ENCODE results near the gene ATRNL1. TPM values are rescaled to one million over a fixed set of nuclear protein-coding genes. Genes with fewer than 3 reads are reported as not detected.
A peak's percentile ranks its signal among the peaks of the same experiment; 100 is the strongest.

ATRNL1 gene
- total and polyA plus RNA-seq, 4 donors = 11.7 to 180 (median 38.5) TPM

GRCh38 chr10:115882021-115882420 lies 788.9 kb downstream of the ATRNL1 start:
- H3K27ac ChIP-seq (ENCODE audit: low read depth, low read length) = no peak overlapping the region
- no peak for DNase-seq (ENCODE audit: low read depth in 4 of 6, low spot score in 6 of 6)
- no peaks in the 10 kb centered on the region for H3K27me3 ChIP-seq (ENCODE audit: control insufficient read depth, insufficient read depth, low read length)
- no peaks in the 10 kb centered on the region for H3K9me3 ChIP-seq (ENCODE audit: control insufficient read depth, insufficient read depth, low read length)
- 74% methylated on average over 3 of the region's 4 CpGs for WGBS (ENCODE audit: insufficient coverage)
- H3K4me3 ChIP-seq (ENCODE audit: low read depth, low read length) = no peak overlapping the region
- no peaks in the 10 kb centered on the region for H3K36me3 ChIP-seq (ENCODE audit: control insufficient read depth, insufficient read depth, low read length)
- no peaks in the 10 kb centered on the region for H3K4me1 ChIP-seq (ENCODE audit: control insufficient read depth, insufficient read depth, low read length)

- H3K4me3 ChIP-seq (ENCODE audit: low read depth, low read length) = no peak overlapping the region
- no CpG with 5 or more reads among the region's 1 CpG for WGBS (ENCODE audit: insufficient coverage)
- no peaks in the 10 kb centered on the region for H3K9me3 ChIP-seq (ENCODE audit: control insufficient read depth, insufficient read depth, low read length)
- H3K36me3 ChIP-seq (ENCODE audit: control insufficient read depth, insufficient read depth, low read length) = no peaks in the 10 kb centered on the region
- H3K27me3 ChIP-seq (ENCODE audit: control insufficient read depth, insufficient read depth, low read length) = no peaks in the 10 kb centered on the region
- no peak for DNase-seq (ENCODE audit: low read depth in 4 of 6, low spot score in 6 of 6)
- no peak overlapping the region for H3K27ac ChIP-seq (ENCODE audit: low read depth, low read length)
- H3K4me1 ChIP-seq (ENCODE audit: control insufficient read depth, insufficient read depth, low read length) = no peaks in the 10 kb centered on the region
Observed at GRCh38 chr10:115883372-115883771, 790.2 kb downstream of the ATRNL1 start.

GRCh38 chr10:115884331-115884730 lies 791.2 kb downstream of the ATRNL1 start:
- no peaks in the 10 kb centered on the region for H3K9me3 ChIP-seq (ENCODE audit: control insufficient read depth, insufficient read depth, low read length)
- no CpG with 5 or more reads among the region's 5 CpGs for WGBS (ENCODE audit: insufficient coverage)
- no peaks in the 10 kb centered on the region for H3K4me1 ChIP-seq (ENCODE audit: control insufficient read depth, insufficient read depth, low read length)
- no peaks in the 10 kb centered on the region for H3K27me3 ChIP-seq (ENCODE audit: control insufficient read depth, insufficient read depth, low read length)
- H3K36me3 ChIP-seq (ENCODE audit: control insufficient read depth, insufficient read depth, low read length) = no peaks in the 10 kb centered on the region
- H3K27ac ChIP-seq (ENCODE audit: low read depth, low read length) = no peak overlapping the region
- no peak overlapping the region for H3K4me3 ChIP-seq (ENCODE audit: low read depth, low read length)
- peak in 2 of 6 donors; percentile 22 to 80 for DNase-seq (ENCODE audit: low read depth in 4 of 6, low spot score in 6 of 6)

- Histone ChIP-seq H3K36me3 (ENCODE audit: control insufficient read depth, insufficient read depth, low read length) (no peaks in the 10 kb centered on the region), H3K9me3 (ENCODE audit: control insufficient read depth, insufficient read depth, low read length) (no peaks in the 10 kb centered on the region), H3K27me3 (ENCODE audit: control insufficient read depth, insufficient read depth, low read length) (no peaks in the 10 kb centered on the region), H3K4me3 (ENCODE audit: low read depth, low read length) (no peak overlapping the region), H3K4me1 (ENCODE audit: control insufficient read depth, insufficient read depth, low read length) (no peaks in the 10 kb centered on the region), H3K27ac (ENCODE audit: low read depth, low read length) (no peak overlapping the region)
- WGBS (ENCODE audit: insufficient coverage) = 55% methylated on average over 7 of the region's 7 CpGs
- peak in 1 of 6 donors; percentile 55 for DNase-seq (ENCODE audit: low read depth in 4 of 6, low spot score in 6 of 6)
Observed at GRCh38 chr10:115895166-115895565, 802.0 kb downstream of the ATRNL1 start.

GRCh38 chr10:115898242-115898641 lies 805.1 kb downstream of the ATRNL1 start:
- H3K9me3 ChIP-seq (ENCODE audit: control insufficient read depth, insufficient read depth, low read length) = no peaks in the 10 kb centered on the region
- no peak overlapping the region for H3K4me3 ChIP-seq (ENCODE audit: low read depth, low read length)
- no peaks in the 10 kb centered on the region for H3K27me3 ChIP-seq (ENCODE audit: control insufficient read depth, insufficient read depth, low read length)
- no peak overlapping the region for H3K27ac ChIP-seq (ENCODE audit: low read depth, low read length)
- no peaks in the 10 kb centered on the region for H3K4me1 ChIP-seq (ENCODE audit: control insufficient read depth, insufficient read depth, low read length)
- DNase-seq (ENCODE audit: low read depth in 4 of 6, low spot score in 6 of 6) = no peak
- H3K36me3 ChIP-seq (ENCODE audit: control insufficient read depth, insufficient read depth, low read length) = no peaks in the 10 kb centered on the region
- WGBS (ENCODE audit: insufficient coverage) = 73% methylated on average over 3 of the region's 3 CpGs

- H3K4me3 ChIP-seq (ENCODE audit: low read depth, low read length) = no peak overlapping the region
- H3K27me3 ChIP-seq (ENCODE audit: control insufficient read depth, insufficient read depth, low read length) = no peaks in the 10 kb centered on the region
- H3K27ac ChIP-seq (ENCODE audit: low read depth, low read length) = no peak overlapping the region
- no peak for DNase-seq (ENCODE audit: low read depth in 4 of 6, low spot score in 6 of 6)
- H3K4me1 ChIP-seq (ENCODE audit: control insufficient read depth, insufficient read depth, low read length) = no peaks in the 10 kb centered on the region
- no peaks in the 10 kb centered on the region for H3K36me3 ChIP-seq (ENCODE audit: control insufficient read depth, insufficient read depth, low read length)
- no peaks in the 10 kb centered on the region for H3K9me3 ChIP-seq (ENCODE audit: control insufficient read depth, insufficient read depth, low read length)
- WGBS (ENCODE audit: insufficient coverage) = 89% methylated on average over 1 of the region's 5 CpGs
Observed at GRCh38 chr10:115902596-115902995, 809.4 kb downstream of the ATRNL1 start.

GRCh38 chr10:115903207-115903606 lies 810.0 kb downstream of the ATRNL1 start:
- no CpG with 5 or more reads among the region's 1 CpG for WGBS (ENCODE audit: insufficient coverage)

GRCh38 chr10:115903845-115904244 lies 810.7 kb downstream of the ATRNL1 start:
- Histone ChIP-seq H3K27me3 (ENCODE audit: control insufficient read depth, insufficient read depth, low read length) (no peaks in the 10 kb centered on the region), H3K9me3 (ENCODE audit: control insufficient read depth, insufficient read depth, low read length) (no peaks in the 10 kb centered on the region), H3K27ac (ENCODE audit: low read depth, low read length) (no peak overlapping the region), H3K4me1 (ENCODE audit: control insufficient read depth, insufficient read depth, low read length) (no peaks in the 10 kb centered on the region), H3K4me3 (ENCODE audit: low read depth, low read length) (no peak overlapping the region), H3K36me3 (ENCODE audit: control insufficient read depth, insufficient read depth, low read length) (no peaks in the 10 kb centered on the region)
- 91% methylated on average over 2 of the region's 3 CpGs for WGBS (ENCODE audit: insufficient coverage)
- DNase-seq (ENCODE audit: low read depth in 4 of 6, low spot score in 6 of 6) = no peak

More at GRCh38 chr10:115903207-115903606, 810.0 kb downstream of the ATRNL1 start:
- no peaks in the 10 kb centered on the region for H3K36me3 ChIP-seq (ENCODE audit: control insufficient read depth, insufficient read depth, low read length)
- H3K27ac ChIP-seq (ENCODE audit: low read depth, low read length) = no peak overlapping the region
- H3K27me3 ChIP-seq (ENCODE audit: control insufficient read depth, insufficient read depth, low read length) = no peaks in the 10 kb centered on the region
- H3K4me1 ChIP-seq (ENCODE audit: control insufficient read depth, insufficient read depth, low read length) = no peaks in the 10 kb centered on the region
- no peaks in the 10 kb centered on the region for H3K9me3 ChIP-seq (ENCODE audit: control insufficient read depth, insufficient read depth, low read length)
- DNase-seq (ENCODE audit: low read depth in 4 of 6, low spot score in 6 of 6) = no peak
- H3K4me3 ChIP-seq (ENCODE audit: low read depth, low read length) = no peak overlapping the region

GRCh38 chr10:115909037-115909436 lies 815.9 kb downstream of the ATRNL1 start:
- Histone ChIP-seq H3K36me3 (ENCODE audit: control insufficient read depth, insufficient read depth, low read length) (no peaks in the 10 kb centered on the region), H3K27me3 (ENCODE audit: control insufficient read depth, insufficient read depth, low read length) (no peaks in the 10 kb centered on the region), H3K9me3 (ENCODE audit: control insufficient read depth, insufficient read depth, low read length) (no peaks in the 10 kb centered on the region), H3K4me1 (ENCODE audit: control insufficient read depth, insufficient read depth, low read length) (no peaks in the 10 kb centered on the region), H3K4me3 (ENCODE audit: low read depth, low read length) (no peak overlapping the region), H3K27ac (ENCODE audit: low read depth, low read length) (no peak overlapping the region)
- DNase-seq (ENCODE audit: low read depth in 4 of 6, low spot score in 6 of 6) = no peak
- 90% methylated on average over 5 of the region's 5 CpGs for WGBS (ENCODE audit: insufficient coverage)

- 63% methylated on average over 2 of the region's 4 CpGs for WGBS (ENCODE audit: insufficient coverage)
Observed at GRCh38 chr10:115909962-115910731, 817.0 kb downstream of the ATRNL1 start.

More at GRCh38 chr10:115909962-115910731, 817.0 kb downstream of the ATRNL1 start:
- H3K27ac ChIP-seq (ENCODE audit: low read depth, low read length) = no peak overlapping the region
- H3K4me1 ChIP-seq (ENCODE audit: control insufficient read depth, insufficient read depth, low read length) = no peaks in the 10 kb centered on the region
- no peak for DNase-seq (ENCODE audit: low read depth in 4 of 6, low spot score in 6 of 6)
- H3K27me3 ChIP-seq (ENCODE audit: control insufficient read depth, insufficient read depth, low read length) = no peaks in the 10 kb centered on the region
- H3K9me3 ChIP-seq (ENCODE audit: control insufficient read depth, insufficient read depth, low read length) = no peaks in the 10 kb centered on the region
- H3K36me3 ChIP-seq (ENCODE audit: control insufficient read depth, insufficient read depth, low read length) = no peaks in the 10 kb centered on the region
- no peak overlapping the region for H3K4me3 ChIP-seq (ENCODE audit: low read depth, low read length)

Measured in spinal cord (tissue), 10 donors.